Ascending aorta (tissue), 2 donors: ENCODE results near the gene B4GALNT1. TPM values are rescaled to one million over a fixed set of nuclear protein-coding genes. Genes with fewer than 3 reads are reported as not detected.
"Not testable (repeated sequence)": the region's sequence is repeated elsewhere in the genome, so short reads cannot be mapped to it uniquely, and the experiment has no call there.

Source experiments
- DNase-seq, 2 donors: peaks; one replicate each; pipeline ENCODE4 v3.0.0-alpha.2; 2019; ENCODE audit warnings: low spot score in 2 of 2
- H3K27ac ChIP-seq, 2 donors: fragments of 200-600 bp; sonication (generic); one replicate each; pipeline ENCODE4 v1.5.1; 2016 to 2017; ENCODE audit warnings: mild to moderate bottlenecking in 1 of 2
- H3K27me3 ChIP-seq: fragments of 200-600 bp; sonication (generic); one replicate; pipeline ENCODE4 v1.5.1; 2017
- H3K36me3 ChIP-seq, 2 donors: fragments of 200-600 bp; sonication (generic); one replicate each; pipeline ENCODE4 v1.5.1; 2016
- H3K4me1 ChIP-seq, 2 donors: fragments of 200-600 bp; sonication (generic); one replicate each; pipeline ENCODE4 v1.5.1; 2016 to 2017; ENCODE audit warnings: mild to moderate bottlenecking in 1 of 2
- H3K4me3 ChIP-seq, 2 donors: fragments of 200-600 bp; sonication (generic); one replicate each; pipeline ENCODE4 v1.5.1; 2016 to 2017; ENCODE audit warnings: mild to moderate bottlenecking in 1 of 2
- H3K9me3 ChIP-seq, 2 donors: fragments of 200-600 bp; sonication (generic); one replicate each; pipeline ENCODE4 v1.5.1; 2016
- CTCF ChIP-seq, 3 experiments: fragments of 200-600 bp in 2 of 3; fragments of 450-650 bp in 1 of 3; sonication (generic) in 2 of 3; IDR thresholded peaks; one replicate each; pipeline ENCODE4 v1.5.1; 2016 to 2019; ENCODE audit warnings: antibody characterized with exemption in 3 of 3, mild to moderate bottlenecking in 1 of 3, moderate library complexity in 1 of 3
- intact Hi-C: fragments of 100-400 bp; cut with DNase I; formaldehyde crosslinking; loops from one replicate; pipeline ENCODE4 v1.15.1; 2023
- total RNA-seq: library from RNA; depleted of rRNA; stranded (reverse); fragments of >200 nt; gene quantifications from one replicate; pipeline ENCODE4 v1.1.0, GENCODE V29; 2016

Gene B4GALNT1
- 16.6 TPM for total RNA-seq

- intact Hi-C loops = loop anchor here (2.0 kb wide), 1 partner anchor 62 kb away; the partner anchor contains the start of gene OS9
- Histone ChIP-seq H3K27ac (no peak within 1 kb of the TSS), H3K9me3 (no peaks in the 10 kb centered on the region), H3K4me1 (peaks cover 4 to 7% of the 10 kb centered on the region in 2 donors), H3K36me3 (no peaks in the 10 kb centered on the region), H3K27me3 (no peaks in the 10 kb centered on the region), H3K4me3 (peak within 1 kb of the TSS; percentile 69 to 82)
- peak in 1 of 2 donors; percentile 79 for DNase-seq
- peak; percentile 87 to 96 (median 92) for TF ChIP-seq CTCF (IDR thresholded peaks at IDR 0.05)
Measured at GRCh38 chr12:57632958-57633840, at the start of gene B4GALNT1. Gene B4GALNT1, minus strand, starts transcription at chr12:57633201. Its CDS starts 1,069 bp downstream, at chr12:57632132.

- Histone ChIP-seq H3K4me3 (no peak overlapping the region), H3K36me3 (no peaks in the 10 kb centered on the region), H3K4me1 (no peaks in the 10 kb centered on the region), H3K27me3 (no peaks in the 10 kb centered on the region), H3K27ac (no peak overlapping the region), H3K9me3 (no peaks in the 10 kb centered on the region)
- TF ChIP-seq CTCF (IDR thresholded peaks at IDR 0.05) = no peak
- intact Hi-C loops = no loop called here
- DNase-seq = no peak
Measured at GRCh38 chr12:57679697-57680096, 46.7 kb upstream of the B4GALNT1 start.

GRCh38 chr12:57677947-57678346 is 44.9 kb upstream of the B4GALNT1 start:
- H3K36me3 ChIP-seq, H3K27me3 ChIP-seq, DNase-seq, H3K4me1 ChIP-seq, H3K27ac ChIP-seq, H3K9me3 ChIP-seq, H3K4me3 ChIP-seq, intact Hi-C loops: not testable (repeated sequence)

- Histone ChIP-seq H3K27ac (no peak overlapping the region), H3K9me3 (no peaks in the 10 kb centered on the region), H3K36me3 (no peaks in the 10 kb centered on the region), H3K4me3 (no peak overlapping the region), H3K4me1 (no peaks in the 10 kb centered on the region), H3K27me3 (no peaks in the 10 kb centered on the region)
- intact Hi-C loops = no loop called here
- no peak for DNase-seq
- TF ChIP-seq CTCF (IDR thresholded peaks at IDR 0.05) = no peak
Measured at GRCh38 chr12:57674691-57675090, 41.7 kb upstream of the B4GALNT1 start.

- H3K36me3 ChIP-seq = no peaks in the 10 kb centered on the region
- TF ChIP-seq CTCF (IDR thresholded peaks at IDR 0.05) = no peak
- no peaks in the 10 kb centered on the region for H3K9me3 ChIP-seq
- DNase-seq = no peak
- intact Hi-C loops = no loop called here
- no peaks in the 10 kb centered on the region for H3K27me3 ChIP-seq
- H3K27ac ChIP-seq = no peak overlapping the region
- no peak overlapping the region for H3K4me3 ChIP-seq
- H3K4me1 ChIP-seq = no peaks in the 10 kb centered on the region
Measured at GRCh38 chr12:57672801-57673200, 39.8 kb upstream of the B4GALNT1 start.

- H3K9me3 ChIP-seq, H3K36me3 ChIP-seq, H3K4me1 ChIP-seq, DNase-seq, H3K27me3 ChIP-seq, intact Hi-C loops, H3K4me3 ChIP-seq, H3K27ac ChIP-seq: not testable (repeated sequence)
Measured at GRCh38 chr12:57671811-57672210, 38.8 kb upstream of the B4GALNT1 start.

GRCh38 chr12:57669691-57670090 is 36.7 kb upstream of the B4GALNT1 start:
- H3K4me1 ChIP-seq, DNase-seq, intact Hi-C loops, H3K9me3 ChIP-seq, H3K27ac ChIP-seq, H3K4me3 ChIP-seq, H3K27me3 ChIP-seq, H3K36me3 ChIP-seq: not testable (repeated sequence)
